HG03571 (cell line): ENCODE results near the gene GAS2L1.

Experiments used
- ATAC-seq: cut with Tn5 transposase; IDR thresholded peaks from one replicate; pipeline ENCODE4 v1.9.1; 2021; ENCODE audit not compliant: unreplicated experiment

Gene GAS2L1

DNA sequence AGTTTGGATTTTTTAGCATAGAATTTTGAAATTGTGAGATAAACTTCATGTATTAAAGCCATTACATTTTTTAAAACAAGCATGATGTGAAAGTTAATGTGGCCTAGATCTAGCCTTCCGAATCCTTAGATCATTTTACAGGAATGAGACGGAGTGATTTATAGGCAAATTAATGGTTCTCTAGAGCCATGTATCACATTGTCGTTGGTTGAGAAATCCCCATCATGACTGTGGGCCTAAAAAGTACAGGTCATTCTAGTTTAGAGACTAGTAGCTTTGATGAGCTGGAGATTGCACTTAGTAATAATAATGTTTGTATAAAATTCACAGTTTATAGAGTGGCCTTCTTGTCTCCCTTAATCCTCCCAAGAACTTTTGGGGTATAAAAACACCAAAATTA lies 31.3 kb upstream of the GAS2L1 start:
- no peak for ATAC-seq

DNA sequence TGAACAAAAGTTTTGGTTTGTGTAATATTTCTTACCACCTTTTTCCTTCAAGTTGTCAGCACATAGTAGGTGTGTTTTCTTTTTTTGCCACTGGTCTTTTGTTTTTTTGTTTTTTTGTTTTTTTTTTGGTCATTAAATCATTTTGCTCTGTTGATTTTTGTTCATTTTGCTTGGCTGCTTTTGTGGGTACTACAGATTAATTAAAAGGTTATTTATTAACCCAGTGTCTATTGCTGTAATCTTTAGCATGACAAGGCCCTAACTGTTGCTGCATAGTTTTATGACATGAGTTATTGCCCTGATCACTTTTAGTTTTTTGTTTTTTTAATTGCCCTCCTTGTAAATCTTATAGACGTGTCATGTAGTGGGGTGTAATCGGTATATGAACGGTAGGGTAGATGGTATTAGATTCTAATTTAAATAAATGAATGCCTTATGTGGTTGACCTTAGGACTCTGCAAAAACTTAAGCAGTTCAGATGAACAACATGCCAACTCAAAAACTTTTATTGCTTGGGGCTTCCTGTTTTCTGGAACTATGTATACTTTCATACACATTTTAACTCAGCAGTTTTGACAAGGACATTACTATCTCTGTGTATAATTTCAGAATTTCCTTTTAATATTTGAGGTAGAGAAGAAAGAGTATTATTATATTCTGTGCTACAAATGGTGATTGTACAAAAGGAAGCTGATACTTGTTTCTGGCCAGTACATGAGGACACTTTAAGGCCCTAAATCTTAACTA lies 30.5 kb upstream of the GAS2L1 start:
- ATAC-seq, result no peak

DNA sequence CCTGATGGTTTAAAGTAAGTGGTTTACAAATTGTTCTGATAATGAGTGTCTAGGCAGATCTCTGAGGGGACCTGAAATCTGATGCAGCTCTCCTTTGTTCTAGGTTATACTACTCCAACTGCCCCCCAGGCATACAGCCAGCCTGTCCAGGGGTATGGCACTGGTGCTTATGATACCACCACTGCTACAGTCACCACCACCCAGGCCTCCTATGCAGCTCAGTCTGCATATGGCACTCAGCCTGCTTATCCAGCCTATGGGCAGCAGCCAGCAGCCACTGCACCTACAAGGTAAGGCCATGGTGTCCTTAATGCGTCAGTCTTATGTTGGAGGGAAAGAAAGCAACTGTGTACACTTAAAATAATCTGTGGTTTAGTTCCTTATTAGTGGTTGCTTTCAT lies 28.5 kb upstream of the GAS2L1 start:
- ATAC-seq, result no peak

DNA sequence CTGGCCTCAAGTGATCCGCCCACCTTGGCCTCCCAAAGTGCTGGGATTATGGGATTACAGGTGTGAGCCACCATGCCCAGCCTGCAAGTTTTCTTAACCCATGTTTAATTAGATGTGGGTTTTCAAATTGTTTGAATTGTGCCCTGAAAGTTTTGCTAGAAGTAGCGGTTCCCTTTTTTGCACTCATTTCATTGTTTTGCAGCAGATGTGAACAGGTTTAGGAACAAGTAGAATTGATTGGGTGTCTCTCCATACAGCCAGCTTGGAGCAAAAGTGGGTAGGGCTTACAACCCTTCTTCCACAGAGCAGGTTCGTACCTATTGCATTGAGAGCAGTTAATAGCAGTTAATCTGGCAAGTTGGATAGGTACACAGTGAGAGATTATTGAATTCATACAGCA lies 22.3 kb upstream of the GAS2L1 start:
- no peak for ATAC-seq

DNA sequence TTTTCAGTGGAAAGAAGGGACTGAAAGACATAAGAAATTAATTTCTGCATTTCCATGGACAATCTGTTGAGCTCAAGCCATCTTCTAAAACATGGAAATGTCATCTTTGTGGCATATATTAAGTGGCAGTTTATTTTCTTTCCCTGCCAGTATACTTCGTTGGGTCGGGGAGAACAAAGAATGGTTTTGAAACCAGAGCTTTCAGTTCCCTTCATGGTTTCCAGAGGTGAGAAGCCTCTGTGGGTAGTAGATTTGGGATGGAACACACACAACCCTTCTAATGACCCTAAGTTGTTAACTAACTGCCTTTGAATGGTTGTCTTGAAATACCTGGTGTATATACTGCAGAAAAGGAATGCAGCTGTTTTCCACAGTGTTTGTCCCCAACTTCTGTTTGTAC lies 17.6 kb upstream of the GAS2L1 start:
- ATAC-seq, result no peak

DNA sequence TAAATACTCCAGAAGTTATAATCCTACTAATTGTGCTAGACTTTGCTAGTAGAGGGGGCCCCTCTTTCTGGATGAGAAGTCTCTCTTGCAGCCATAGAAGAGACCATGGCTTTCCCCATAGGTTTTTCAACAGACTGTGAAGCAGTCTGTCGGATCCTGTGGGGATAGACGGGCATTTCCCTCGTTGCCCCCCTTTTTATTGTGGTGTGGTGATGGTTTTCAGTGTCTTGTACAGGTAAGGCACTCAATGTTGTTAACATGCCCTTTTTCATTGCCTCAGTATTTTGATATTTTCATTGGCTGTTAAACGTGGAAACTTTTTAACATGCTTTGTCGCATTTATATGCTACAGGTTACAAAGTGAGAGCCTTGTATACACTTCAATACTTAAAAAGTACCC lies 16.4 kb upstream of the GAS2L1 start:
- no peak for ATAC-seq

DNA sequence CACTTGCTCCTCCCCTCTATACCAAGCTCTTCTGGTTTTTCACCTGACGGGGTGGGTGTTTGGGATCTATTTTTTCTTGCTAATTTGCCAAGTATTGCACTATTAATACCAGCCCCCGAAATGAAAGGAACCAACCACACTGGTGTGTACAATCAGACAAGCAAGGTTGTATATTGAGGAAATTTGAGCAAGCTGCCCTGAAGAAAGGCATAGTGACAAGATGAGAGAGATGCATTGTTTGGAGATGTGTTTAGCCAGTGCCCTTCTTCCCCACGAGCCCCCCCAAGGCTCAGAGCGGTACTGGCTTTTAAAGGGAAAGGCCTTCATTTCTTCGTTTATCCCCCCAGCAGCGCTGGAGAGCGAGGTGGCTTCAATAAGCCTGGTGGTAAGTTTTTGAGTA lies 15.2 kb upstream of the GAS2L1 start:
- no peak for ATAC-seq

DNA sequence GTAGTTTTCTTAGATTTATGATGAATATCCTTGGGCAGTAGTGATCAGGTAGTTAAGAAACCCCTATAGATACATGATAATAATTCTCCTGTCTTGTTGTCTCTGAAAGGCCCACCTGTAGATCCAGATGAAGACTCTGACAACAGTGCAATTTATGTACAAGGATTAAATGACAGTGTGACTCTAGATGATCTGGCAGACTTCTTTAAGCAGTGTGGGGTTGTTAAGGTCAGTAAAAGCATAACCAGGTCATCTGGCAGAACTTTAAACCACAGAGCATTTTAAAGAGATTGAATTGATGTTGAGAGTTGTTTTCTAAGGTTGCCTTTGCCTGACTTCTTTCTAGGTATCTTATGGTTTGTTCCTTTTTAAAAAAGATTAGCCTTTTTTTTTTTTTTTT lies 14.1 kb upstream of the GAS2L1 start:
- ATAC-seq, result no peak

DNA sequence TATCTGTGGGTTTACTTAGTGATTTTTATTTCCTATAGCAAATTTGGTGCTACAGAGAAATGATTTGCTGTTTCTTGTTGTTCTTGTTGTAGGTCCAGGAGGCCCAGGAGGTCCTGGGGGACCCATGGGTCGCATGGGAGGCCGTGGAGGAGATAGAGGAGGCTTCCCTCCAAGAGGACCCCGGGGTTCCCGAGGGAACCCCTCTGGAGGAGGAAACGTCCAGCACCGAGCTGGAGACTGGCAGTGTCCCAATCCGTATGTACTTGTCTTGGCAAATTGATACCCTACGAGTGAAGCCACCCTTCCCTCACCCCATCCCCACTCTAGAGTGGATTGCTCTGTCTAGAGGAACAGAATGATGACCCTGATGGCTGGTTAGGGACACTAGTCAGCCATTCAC lies 7.8 kb upstream of the GAS2L1 start:
- ATAC-seq, result no peak

DNA sequence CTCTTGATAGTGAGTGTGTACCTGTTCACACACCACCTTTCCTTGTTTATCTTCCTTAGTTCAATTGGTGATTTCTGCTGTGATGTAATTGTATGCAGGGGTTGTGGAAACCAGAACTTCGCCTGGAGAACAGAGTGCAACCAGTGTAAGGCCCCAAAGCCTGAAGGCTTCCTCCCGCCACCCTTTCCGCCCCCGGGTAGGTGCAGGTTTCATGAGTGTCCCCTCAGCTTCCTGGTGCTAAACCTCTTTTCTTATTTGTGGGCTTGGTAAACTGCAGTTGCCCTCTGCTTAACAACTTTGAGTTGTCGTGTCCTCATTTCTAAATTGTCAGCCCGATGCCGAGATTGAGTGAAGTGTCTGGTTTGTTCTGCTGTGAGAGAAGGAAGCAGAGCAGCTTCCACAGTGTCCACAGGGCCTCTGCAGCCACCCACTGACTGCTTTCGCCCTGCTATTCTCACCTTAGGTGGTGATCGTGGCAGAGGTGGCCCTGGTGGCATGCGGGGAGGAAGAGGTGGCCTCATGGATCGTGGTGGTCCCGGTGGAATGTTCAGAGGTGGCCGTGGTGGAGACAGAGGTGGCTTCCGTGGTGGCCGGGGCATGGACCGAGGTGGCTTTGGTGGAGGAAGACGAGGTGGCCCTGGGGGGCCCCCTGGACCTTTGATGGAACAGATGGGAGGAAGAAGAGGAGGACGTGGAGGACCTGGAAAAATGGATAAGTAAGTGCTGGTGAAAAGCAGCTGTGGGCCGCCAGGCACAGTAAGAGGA lies 7.1 kb upstream of the GAS2L1 start:
- ATAC-seq, result no peak

DNA sequence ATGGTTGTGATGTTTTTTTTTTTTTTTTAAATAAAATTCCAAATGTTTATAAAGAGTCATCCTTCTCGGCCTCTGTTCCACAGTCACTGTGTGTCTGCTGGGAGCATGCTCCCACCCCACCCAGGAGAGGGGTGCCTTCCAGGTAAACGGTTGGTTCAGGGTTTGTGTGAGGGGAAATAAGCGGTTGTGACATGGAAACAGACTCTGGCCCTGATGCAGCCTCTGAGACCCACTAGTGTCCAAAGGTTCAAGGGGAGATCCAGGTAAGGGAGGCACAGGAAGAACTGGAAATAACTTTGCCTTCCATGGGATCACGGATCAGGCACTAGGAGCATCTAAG lies 6.0 kb upstream of the GAS2L1 start:
- ATAC-seq, result no peak

DNA sequence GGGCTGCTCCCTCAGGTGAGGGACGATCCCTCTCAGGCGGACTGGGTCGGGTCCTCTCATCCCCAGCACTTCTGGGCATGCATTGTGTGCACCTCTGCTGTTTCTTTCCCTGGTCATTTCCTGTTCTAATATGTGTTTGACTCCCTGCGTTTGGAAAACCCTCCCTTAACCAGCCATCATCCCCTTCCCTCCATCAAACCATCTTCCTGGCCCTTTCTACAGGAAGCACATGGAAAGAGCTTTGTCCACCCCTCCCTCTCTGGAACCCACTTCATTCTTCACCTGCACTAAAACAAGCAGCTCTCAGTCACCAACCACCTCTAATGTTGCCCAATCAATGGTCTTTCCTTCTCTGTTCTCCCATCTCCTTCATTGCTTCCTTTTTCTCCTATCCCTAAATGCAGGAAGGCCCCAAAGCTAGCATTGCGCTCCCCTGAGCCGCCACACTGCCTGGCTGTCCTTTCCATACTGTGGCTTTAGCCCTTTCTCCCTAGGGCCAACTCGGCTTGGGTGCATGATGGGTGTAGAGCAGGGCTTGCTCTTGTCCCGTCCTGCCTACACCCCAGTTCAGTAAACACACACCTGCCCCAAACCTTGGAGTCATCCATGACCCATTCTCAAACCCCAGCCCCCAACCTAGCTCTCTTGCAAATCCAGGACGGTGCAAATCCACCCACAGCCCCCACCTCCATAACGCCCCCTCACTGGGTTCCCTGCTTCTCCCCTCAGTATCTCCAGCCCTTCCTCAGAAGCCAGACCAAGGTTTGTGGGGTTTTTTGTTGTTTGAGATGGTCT lies 5.4 kb upstream of the GAS2L1 start:
- ATAC-seq, result no peak

DNA sequence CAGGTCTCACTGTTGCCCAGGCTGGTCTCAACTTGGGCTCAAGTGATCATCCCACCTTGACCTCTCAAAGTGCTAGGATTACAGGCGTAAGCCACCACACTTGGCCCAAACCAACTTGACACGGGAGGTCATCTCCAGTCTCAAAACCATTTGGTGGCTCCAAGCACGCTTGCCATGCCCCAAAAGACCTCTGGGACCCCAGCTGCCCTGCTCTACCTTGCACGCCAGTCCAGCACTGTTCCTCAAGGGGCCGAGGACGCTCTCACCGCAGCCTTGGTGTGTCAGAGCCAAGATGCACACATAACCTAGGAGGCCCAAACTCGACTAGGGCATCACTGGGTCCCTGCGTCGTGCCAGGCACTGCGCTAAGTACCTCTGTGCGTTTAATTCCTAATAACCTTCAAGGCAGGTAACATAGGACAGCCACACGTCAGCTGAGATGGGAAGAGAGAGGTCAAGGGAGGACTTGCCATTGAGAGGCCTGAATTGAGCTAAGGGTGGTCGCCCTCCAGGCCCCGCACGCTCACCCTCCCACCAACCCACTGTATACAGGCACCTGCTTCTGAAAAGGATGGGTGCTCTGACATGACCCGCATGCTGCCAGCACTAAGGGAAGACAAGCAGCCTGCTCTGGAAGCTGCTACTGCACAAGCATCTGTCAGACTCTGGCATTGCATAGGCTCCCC lies 4.6 kb upstream of the GAS2L1 start:
- no peak for ATAC-seq

DNA sequence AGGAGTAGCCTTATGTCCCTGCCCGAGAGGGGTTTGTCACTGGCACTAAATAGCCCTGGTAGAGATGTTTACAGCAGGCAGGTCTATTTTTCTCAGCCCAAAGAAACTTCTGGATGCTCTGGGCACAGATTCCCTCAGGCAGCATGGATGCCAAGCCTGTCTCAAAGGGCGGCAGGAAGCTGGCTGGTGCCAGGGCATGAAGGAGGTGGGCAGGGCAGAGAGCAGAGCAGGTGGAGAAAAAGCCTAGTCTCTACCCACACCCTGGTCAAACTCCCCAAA lies 4.1 kb upstream of the GAS2L1 start:
- ATAC-seq, result no peak

DNA sequence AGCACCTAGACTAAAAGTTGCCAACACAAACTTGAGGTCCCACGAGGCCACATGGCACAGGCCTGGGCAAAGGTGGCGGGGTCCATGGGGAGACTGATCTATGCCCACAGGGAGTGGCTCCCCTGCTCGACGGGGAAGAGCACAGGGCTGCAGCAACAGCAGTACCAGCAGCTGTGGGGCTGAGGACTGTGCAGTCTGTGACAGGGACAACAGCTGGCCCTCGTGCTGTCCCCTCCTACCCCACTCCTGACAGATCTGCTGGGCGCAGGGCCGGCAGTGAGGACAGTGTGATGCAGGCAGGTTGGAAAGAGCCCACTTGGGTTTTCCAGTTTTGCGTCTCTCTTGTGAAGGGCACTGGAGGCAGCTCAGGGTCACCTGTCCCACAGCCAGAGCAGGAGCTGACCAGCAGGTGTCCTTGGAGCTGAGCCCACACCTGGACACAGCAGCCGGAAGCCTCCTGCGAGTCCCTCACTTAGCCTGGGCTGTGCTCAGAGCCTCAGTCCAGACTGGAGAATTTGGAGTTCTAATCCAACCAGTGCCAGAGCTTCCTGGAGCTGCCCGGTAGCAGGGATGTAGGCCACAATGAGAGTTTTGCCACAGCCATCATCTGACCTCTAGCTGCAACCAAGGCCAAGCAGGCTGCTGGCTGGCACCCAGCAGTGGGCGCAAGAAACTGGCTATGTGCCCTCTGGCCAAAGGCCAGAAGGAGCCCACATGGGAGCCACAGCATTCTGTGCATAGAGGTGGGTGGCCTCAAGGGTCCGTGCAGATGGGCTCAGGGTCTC lies 3.6 kb upstream of the GAS2L1 start:
- no peak for ATAC-seq

DNA sequence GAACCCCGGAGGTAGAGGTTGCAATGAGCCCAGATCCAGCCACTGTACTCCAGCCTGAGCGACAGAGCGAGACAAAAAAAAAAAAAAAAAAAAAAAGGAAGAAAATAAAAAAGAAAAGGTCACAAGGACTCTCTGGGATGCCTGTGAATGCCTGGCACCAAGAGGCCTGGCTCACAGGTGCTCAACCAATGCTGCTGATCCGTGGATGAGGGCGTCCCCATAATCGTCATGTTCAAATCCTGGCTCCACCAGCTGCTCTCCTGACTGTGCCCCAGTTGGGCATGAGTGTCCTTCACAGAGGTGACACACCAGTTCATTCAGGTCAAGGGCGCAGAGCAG lies 645 bp upstream of the GAS2L1 start:
- no peak for ATAC-seq

DNA sequence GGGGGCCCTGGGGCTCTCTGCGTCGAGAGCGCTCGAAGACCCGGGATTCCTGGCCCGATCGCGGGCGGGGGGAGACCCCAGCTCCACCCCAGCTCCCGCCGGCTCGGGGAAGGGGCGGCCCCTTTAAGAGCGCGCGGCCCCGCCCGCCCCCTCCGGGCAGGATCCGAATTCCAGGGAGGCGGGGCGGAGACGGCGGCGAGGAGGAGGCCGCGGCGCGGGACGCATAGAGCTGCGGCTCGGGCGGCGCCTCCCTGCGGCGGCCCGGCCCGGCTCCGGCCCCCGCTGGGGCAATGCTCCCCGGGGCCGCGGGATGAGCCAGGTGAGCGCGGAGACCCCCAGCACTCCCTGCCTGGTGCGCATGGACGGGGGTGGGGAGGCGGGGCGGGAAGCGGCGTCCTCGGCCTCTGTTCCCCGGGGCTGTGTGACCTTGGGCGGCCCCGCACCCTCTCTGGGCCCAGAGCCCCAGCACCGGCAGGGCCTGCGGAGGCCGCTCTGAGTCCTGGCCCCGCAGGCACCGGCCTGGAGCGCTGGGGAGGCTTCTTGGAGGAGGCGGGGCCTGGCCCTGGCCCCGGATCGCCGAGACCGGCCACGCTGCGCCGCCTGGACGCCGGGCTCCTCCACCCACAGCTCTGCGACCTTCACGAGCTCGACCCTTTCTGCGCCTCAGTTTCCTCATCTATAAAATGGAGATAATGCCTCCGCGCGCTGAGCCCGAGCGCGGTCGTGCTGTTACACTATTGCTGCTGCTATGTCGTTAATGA lies 565 bp downstream of the GAS2L1 start:
- ATAC-seq, result no peak

DNA sequence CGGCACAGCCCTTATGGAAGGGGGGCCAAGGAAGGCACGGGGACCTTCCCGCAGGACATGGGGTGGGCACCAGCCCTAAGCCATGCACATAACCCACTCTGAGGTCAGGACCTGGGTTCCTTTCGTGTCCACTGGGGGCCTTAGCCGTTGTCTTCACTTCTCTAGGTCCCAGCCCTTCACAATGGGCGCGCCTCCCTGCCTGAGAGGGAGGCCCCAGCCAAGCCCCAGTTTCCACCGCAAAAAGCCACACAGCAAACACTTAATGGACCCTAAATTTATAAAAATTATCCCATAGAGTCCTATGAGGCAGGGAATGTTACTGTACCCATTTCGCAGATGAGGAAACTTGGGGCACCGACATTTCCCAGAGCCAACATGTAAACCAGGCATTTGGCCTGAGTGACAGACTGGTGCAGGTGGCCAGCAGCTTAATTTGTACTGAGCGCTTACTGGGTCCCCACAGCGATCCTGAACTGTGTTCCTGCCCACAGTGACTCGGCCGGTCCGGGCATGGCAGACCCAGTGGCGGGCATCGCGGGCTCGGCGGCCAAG lies 1.2 kb downstream of the GAS2L1 start:
- ATAC-seq, result no peak

DNA sequence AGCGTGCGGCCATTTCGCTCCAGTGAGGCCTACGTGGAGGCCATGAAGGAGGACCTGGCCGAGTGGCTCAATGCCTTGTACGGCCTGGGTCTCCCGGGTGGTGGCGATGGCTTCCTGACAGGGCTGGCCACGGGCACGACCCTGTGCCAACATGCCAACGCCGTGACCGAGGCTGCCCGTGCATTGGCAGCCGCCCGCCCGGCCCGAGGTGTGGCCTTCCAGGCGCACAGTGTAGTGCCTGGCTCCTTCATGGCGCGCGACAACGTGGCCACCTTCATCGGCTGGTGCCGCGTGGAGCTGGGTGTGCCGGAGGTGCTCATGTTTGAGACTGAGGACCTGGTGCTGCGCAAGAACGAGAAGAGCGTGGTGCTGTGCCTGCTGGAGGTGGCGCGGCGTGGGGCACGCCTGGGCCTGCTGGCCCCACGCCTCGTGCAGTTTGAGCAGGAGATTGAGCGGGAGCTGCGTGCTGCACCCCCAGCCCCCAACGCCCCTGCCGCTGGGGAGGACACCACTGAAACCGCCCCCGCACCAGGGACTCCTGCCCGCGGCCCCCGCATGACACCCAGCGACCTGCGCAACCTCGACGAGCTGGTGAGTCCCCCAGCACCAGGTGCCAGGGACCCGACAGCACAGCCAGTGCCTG lies 1.8 kb downstream of the GAS2L1 start:
- no peak for ATAC-seq
